Fibroblast of skin of back (primary cell): ENCODE measurements around the gene NRARP. TPM values are rescaled to one million over a fixed set of nuclear protein-coding genes. Genes with fewer than 3 reads are reported as not detected.
"Not testable (repeated sequence)": the region's sequence is repeated elsewhere in the genome, so short reads cannot be mapped to it uniquely, and the experiment has no call there.

Experiments
- DNase-seq: peaks from one replicate; pipeline ENCODE4 v3.0.0-alpha.2; 2013
- polyA plus RNA-seq, 2 experiments: library from polyadenylated mRNA; unstranded; fragments of 120-200 nt; gene quantifications; one replicate each; pipeline ENCODE4 v1.2.1, GENCODE V29; 2013; ENCODE audit not compliant: insufficient read length in 2 of 2

Gene NRARP, protein sequence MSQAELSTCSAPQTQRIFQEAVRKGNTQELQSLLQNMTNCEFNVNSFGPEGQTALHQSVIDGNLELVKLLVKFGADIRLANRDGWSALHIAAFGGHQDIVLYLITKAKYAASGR
- polyA plus RNA-seq (2013, experiment 1 of 2; ENCODE audit: insufficient read length) = 0.57 TPM
- polyA plus RNA-seq (2013, experiment 2 of 2; ENCODE audit: insufficient read length) = 0.32 TPM

DNA sequence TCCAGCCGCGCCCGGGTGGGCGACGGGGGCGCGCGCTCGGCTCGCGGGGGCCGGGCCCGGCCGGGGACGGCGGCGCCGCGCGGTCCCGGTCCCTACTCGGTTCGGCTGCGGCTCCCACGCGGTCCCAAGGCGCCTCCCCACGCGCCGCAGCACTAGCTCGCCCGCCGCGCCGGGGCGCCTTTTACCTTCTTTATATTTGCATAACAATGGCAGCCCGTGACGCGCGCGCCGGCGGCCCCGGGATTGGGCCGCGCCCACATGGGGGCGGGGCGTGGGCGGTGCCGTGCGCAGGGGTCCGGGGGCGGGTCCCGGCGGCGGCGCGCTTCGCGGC, at the start of gene NRARP:
Gene NRARP (minus strand): TSS at position 154 of the 331 bp plus-strand sequence. CDS start 343 bp downstream, outside the sequence.
- peak; percentile 73 for DNase-seq

DNA sequence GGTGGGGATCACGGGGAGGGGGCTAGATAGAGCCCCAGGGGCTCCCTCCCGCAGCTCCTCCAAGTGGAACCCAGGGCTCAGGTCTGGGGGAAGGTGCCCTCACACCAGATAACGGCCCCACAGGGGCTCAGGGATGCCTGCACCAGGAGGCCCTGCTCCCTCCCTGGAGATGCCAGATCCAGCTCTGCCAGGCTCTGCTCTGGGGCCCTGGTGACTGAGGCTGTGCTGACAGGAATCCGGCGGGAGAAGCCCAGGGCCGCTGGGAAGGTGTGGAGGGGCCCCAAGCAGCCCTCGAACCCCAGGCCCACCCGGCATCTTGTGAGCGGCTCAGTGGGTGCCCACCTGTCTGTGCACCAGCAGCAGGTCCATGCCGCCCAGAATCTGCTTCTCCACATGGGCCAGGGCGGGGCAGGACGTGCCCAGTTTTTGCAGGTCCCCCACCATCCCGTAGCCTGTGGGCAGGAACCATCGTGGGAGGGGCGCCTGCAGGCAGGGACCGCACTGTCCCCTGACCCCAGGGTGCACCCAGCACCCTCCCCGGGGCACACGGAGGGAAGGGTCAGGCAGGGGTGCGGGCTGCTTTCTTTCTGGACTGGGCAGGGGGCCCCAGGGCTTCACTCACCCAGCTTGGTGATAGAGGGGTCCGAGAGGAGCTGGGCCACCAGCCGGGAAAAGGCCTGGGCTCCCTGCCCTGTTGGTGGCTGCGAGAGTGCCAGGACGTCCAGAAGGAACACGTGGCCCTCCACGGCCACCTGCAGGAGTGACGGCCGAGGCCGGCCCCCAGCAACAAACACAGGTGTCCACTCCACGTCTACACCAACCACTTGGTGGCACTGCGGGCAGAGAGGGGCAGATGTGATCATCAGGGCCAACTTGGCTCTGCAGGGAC, 48.9 kb upstream of the NRARP start:
- DNase-seq = no peak

DNA sequence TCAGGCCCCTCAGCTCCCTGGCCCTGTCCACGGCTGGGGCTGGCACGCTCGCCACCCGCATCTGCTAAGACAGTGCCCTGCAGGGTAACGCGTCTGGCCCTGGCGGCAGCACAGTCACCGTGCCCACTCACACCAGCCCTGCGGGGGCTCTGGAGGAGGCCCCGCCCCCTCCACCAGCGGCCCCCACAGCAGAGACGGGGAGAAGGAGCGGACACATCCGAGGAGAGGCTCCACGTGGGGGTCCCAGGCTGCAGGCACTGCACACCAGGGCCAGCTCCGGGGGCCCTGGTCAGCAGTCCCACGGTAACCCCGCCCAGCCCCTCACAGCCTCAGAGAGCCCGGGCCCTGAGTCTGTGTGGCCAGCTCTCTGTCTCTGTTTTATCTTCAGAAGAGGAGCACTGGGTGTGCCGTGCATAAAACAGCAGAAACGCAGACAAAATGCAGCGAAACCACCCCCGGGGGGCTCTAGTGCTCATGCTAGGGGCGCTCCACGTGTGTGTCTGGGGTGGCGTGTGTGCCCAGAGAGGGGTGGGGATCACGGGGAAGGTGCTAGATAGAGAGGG, 47.5 kb upstream of the NRARP start:
- DNase-seq = no peak

DNA sequence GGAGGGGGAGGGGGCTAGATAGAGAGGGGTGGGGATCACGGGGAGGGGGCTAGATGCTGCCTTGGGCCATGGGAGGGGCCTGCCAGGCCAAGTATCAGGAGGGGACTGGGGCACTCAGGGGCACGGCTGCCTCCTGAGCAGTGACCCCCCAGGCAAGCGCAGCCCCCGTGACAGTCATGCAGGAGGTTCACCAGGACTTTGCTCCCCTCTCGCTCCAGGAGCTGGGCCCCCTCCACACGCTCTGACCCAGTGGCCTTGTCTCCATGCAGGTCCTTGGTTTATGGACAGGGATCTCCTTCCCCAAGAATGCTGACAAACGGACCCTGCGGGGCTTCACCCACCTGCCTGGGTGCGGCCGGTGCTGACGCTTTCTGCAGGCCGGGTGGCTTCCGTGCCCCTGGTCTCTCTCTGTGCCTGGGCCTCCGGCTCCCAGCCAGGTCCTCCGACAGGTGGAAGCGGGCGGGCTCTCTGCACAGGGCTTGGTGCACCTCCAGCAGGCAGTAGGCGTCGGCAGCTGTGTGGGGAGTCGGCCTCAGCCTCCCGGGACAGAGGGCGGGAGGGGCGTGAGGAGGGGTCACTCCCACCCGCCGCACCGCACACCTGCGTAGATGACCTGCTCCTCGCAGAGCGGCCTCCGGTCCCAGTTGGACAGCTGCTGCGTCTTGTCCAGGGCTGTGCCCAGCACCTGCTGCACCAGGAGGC, 46.8 kb upstream of the NRARP start:
- no peak for DNase-seq

DNA sequence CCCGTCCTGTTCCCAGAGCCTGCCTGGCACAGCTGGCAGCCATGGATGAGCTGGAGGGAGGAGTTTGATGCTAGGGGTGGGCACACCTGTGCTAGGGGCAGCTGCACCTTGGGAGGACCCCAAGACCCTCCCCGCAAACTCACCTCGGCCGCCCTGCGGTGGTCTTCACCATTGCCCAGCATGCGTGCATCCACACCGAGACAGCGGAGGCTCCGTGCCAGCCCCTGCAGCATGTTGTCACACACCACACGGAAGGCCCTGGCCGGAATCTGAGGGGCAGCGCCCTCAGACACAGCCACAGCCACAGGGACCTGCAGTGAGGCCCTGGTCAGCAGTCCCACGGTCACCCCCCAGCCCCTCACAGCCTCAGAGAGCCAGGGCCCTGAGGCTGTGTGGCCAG, 45.9 kb upstream of the NRARP start:
- no peak for DNase-seq

DNA sequence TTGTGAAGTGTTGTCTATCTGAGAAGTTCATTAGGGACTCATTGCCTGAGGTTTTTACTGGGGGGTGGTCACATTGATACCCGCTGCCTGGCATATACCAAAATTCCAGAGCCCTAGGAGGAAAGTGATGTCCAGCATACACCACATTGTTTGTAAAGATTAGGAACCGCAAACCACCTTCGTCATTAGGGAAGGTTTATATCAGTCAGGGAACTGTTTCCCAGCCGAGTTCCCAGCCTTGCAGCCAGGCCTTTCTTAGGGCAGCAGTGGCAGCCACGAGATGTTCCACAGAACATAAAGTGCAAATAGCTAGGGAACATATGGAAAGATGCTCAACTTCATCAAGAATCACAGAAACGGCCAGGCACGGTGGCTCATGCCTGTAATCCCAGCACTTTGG, 40.4 kb upstream of the NRARP start:
- no peak for DNase-seq

DNA sequence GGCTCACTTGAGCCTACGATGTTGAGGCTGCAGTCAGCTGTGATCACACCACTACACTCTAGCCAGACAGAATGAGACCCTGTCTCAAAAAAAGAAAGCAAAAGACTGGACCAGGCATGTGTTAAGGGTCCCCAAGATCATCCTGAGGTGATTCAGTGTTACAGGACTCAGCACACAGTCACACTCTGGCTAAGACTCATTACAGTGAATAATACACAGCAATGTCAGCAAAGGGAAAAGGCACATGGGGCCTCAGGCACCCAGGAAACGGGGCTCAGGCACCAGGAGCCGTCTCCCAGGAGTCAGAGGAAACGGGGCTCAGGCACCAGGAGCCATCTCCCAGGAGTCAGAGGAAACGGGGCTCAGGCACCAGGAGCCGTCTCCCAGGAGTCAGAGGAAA, 39.2 kb upstream of the NRARP start:
- DNase-seq = no peak

DNA sequence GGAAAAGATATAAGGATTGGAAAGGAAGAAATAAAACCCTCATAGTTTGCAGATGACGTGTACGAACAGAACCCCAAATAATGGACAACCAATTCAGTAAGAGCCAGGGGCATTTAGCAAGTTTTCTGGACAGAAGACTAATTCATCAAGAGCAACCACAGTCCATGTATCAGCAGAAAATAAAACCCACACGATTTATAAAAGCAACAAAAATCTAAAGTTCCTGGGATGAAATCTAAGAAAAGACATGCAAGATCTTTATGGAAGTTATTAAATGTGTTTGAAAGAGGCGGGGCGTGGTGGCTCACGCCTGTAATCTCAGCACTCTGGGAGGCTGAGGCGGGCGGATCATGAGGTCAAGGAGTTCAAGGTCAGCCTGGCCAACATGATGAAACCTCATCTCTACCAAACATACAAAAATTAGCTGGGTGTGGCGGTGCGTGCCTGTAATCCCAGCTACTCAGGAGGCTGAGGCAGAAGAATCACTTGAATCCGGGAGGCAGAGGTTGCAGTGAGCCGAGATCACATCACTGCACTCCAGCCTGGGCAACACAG, 37.9 kb upstream of the NRARP start:
- DNase-seq = not testable (repeated sequence)

DNA sequence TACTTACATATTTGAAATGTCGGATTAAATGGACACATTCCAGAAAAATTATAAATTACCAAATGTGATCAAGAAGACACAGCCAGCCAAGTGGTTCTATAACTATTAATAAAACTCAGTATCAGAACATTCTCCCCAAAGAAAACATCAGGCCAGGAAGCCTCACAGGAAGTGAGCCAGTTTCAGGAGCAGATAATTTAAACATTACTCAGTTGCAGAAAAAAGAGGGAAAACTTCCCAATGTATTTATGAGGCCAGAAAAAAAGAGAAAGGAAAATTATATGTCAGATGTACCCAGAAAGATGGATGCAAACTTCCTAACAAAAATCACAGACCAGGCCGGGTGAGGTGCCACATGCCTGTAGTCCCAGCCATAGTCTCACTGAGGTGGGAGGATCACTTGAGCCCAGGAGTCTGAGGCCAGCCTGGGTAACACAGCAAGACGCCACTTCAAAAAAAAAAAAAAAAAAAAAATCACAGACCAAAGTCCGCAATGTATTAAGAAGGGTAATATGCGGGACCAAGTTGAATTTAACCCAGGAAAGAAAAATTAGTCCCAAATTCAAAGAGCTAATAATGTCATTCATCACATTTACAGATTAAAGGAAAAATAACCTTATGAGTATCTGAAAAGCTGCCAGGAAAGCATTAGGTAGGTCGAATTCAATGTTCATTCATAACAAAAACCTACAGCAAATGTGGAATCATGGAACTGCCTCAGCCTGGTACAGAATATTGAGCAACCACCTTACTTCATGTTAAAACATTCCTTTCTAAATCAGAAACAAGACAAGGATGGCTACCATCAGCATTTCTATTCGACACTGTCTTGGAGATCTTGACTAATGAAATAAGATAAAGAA, 37.2 kb upstream of the NRARP start:
- peak; percentile 51 for DNase-seq

DNA sequence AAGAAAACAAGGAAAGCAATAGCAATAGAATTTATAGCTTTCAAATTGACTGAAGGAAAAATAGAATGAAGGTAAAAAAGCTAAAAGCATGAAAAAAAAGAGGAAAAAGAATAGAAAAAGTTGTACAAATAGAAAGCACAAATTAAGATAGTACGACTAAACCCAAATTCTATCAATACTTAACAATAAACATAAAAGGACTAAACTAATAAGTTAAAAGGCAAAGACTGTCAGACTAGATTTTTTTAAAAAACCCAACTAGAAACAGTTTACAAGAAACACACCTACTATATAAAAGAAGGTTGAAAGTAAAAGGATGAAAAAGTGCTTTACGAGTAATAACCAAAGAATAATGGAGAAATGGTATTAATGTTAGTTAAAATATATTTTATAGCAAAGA, 34.7 kb upstream of the NRARP start:
- DNase-seq = no peak

DNA sequence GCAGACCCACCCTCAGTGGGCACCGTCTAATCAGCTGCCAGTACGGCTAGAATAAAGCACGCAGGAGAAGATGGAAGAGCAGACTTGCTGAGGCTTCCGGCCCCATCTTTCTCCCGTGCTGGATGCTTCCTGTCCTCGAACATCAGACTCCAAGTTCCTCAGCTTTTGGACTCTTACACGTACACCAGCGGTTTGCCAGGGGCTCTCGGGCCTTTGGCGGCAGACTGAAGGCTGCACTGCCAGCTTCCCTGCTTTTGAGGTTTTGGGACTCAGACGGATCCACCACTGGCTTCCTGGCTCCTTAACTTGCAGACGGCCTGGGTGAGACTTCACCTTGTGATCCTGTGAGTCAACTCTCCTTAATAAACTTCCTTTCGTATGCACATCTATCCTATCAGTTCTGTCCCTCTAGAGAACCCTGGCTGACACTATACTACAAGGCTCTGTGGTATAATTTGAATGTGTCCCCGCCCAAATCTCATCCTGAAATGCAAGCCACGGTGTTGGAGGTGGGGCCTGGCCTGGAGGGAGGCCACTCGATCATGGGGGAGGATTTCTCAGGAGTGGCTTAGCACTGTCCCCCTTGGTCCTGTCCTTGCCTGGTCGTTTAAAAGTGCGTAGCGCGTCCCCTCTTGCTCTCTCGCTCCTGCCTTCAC, 31.1 kb upstream of the NRARP start:
- DNase-seq = no peak

DNA sequence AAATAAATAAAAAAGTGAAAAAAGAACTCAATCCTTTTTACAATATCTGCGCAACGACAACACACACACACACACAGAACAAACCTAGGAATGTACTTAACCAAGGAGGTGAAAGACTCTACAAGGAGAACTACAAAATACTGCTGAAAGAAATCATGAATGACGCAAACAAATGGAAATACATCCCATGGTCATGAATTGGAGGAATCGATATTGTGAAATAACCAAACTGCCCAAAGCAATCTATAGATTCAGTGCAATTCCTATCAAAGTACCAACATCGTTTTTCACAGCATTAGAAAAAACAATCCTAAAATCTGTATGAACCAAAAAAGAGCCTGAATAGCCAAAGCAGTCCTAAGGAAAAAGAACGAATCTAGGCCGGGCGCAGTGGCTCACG, 29.9 kb upstream of the NRARP start:
- DNase-seq = no peak

DNA sequence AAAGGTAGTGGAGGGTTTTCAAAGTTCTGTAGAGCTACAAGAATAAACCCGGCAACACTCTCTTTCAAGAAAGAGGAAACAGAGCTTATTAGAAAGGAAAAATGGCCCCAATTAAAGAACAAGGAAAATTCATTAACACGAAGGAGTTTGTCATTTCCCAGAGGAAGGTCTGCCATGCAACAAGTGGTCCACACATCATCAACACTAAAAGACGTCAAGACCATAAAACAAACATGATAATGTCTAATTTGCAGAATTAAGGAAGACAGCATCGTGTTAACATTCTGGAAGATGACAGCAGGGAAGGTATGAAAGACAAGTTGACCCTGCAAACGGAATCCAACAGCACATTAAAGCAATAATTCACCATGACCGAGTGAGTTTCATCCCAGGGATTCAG, 28.6 kb upstream of the NRARP start:
- DNase-seq = no peak

DNA sequence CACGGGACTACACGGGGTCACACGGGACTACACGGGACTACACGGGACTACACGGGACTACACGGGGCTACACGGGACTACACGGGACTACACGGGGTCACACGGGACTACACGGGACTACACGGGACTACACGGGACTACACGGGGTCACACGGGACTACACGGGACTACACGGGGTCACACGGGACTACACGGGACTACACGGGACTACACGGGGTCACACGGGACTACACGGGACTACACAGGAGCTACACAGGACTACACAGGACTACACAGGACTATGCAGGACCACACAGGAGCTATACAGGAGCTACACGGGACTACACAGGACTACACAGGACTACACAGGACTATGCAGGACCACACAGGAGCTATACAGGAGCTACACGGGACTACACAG, 27.5 kb upstream of the NRARP start:
- not testable (repeated sequence) for DNase-seq

DNA sequence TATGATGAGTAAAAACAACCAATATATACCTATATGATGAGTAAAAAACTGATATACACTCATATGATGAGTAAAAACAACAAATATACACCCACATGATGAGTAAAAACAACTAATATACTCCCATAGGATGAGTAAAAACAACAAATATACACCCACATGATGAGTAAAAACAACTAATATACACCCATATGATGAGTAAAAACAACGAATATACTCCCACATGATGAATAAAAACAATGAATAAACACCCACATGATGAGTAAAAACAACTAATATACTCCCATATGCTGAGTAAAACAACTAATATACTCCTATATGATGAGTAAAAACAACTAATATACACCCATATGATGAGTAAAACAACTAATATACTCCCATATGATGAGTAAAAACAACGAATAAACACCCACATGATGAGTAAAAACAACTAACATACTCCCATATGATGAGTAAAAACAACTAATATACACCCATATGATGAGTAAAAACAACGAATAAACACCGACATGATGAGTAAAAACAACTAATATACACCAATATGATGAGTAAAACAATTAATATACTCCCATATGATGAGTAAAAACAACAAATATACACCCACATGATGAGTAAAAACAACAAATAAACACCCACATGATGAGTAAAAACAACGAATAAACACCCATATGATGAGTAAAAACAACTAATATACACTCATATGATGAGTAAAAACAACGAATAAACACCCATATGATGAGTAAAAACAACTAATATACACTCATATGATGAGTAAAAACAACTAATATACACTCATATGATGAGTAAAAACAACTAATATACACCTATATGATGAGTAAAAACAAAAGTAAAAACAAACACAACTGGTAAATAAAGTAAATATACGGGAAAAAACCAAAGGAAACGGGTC, 25.8 kb upstream of the NRARP start:
- not testable (repeated sequence) for DNase-seq

DNA sequence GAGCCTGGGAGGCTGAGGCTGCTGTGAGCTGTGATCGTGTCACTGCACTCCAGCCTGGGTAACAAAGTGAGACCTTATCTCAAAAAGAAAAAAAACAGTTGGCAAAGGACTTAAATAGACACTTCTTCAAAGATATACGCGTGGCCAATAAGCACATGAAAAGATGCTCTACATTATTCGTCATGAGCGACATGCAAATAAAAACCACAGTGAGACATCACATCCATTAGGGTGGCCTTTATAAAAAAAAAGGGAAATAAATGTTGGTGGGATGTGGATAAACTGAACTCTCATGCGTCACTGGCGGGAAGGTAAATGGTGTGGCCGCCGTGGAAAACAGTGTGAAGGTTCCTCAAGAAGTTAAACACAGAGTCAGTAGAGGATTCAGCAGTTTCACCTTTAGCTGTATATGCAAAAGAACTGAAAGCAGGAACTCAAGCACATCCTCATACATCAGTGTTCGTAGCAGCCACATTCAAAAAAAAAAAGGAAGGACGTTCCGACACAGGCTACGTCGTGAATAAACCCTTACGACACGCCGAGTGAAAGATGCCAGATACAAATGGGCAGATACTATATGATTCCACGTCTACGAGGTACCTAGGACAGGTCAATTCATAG, 24.5 kb upstream of the NRARP start:
- no peak for DNase-seq

DNA sequence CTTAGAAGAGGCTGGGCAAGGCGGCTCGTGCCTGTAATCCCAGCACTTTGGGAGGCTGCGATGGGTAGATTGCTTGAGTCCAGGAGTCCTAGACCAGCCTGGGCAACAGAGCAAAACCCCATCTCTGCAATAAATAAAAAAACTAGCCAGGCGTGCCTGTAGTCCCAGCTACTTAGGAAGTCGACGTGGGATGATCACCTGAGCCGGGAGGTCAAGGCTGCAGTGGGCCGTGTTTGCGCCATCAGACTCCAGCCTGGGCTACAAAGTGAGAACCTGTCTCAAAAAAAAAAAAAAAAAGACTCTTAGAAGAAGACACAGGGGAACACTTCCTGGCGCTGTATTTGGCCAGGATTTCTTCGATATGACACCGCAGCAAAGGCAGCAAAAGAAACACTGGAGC, 23.7 kb upstream of the NRARP start:
- DNase-seq = no peak

DNA sequence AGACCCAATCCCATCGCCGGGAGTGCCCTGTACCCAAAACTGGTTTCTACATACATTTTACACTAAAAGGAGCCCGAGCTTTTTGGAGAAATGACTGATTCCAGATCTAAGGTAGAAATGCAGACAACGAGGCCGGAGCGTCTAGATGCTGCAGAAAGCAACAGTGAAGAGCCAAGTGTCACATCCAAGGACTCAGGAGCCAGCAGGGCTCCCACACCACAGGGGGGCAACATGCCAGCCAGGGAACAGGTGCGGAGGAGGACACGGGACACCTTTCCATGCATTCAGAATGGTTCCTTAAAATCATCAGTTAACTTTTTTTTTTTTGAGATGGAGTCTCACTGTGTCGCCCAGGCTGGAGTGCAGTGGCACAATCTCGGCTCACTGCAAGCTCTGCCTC, 23.1 kb upstream of the NRARP start:
- DNase-seq = no peak

DNA sequence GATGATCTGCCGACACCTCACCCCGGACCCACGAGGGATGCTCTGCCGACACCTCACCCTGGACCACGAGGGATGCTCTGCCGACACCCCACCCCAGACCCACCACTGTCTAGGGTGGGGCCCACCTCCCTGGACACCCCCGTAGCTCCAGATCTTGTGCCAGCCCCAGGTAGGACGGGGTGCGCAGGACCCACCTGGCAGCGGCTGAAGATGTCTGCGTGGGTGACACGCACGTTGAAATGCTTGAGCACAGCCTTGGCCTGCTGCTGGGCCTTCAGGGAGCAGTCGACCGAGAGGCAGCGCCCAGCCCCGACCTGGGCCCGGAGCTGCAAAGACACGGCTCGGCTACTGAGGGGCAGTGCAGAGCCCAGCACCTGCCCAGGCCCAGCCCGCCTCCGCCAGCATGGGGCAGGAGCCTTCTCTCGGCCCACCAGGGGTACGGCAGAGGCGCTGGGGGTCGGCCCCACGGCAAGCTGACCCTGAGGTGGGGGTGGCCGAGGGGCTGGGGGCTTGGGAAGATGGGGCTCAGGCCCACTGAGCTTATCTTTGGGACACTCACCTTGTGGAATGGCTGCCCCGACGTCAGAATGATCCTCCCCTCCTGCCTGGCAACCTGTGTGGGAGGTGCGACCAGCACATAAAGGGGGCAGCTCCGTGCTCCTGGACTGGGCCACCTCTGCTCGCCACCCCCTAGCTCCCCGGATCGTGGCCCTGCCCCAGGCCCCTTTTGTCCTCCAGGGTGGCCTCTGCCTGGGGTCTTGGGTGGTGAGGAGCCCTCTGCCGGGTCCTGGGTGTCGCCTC, 21.7 kb upstream of the NRARP start:
- no peak for DNase-seq
